Endometrium (tissue), 2 donors: Measurements from ENCODE around the gene RUSC1.

ENCODE experiments used
- FAIRE-seq: peaks from 2 replicates; lab custom pipeline; 2012; peaks lifted over from hg19 to GRCh38; lab: Jason Lieb, UNC
- donor health status: control.
- donor health status: control.

The RUSC1 gene

GRCh38 chr1:155295183-155295941 lies 25.3 kb upstream of the RUSC1 start:
- FAIRE-seq: no peak

- FAIRE-seq: no peak
These were observed 24.8 kb upstream of the RUSC1 start for GRCh38 chr1:155295942-155296267.

- no peak for FAIRE-seq
These were observed 24.0 kb upstream of the RUSC1 start for GRCh38 chr1:155296661-155297060.

- FAIRE-seq: no peak
These were observed 23.3 kb upstream of the RUSC1 start for GRCh38 chr1:155297384-155297783.

GRCh38 chr1:155300024-155300423 lies 20.7 kb upstream of the RUSC1 start:
- no peak for FAIRE-seq

GRCh38 chr1:155300553-155301329 lies 20.0 kb upstream of the RUSC1 start:
- no peak for FAIRE-seq

- no peak for FAIRE-seq
These were observed 19.3 kb upstream of the RUSC1 start, which contains the start of gene PKLR for GRCh38 chr1:155301342-155301841. TSS of gene PKLR (minus strand) at chr1:155301438. CDS start at chr1:155301395, 43 bp downstream.

- FAIRE-seq: no peak
These were observed 16.1 kb upstream of the RUSC1 start for GRCh38 chr1:155304558-155305063.

- no peak for FAIRE-seq
These were observed 14.8 kb upstream of the RUSC1 start for GRCh38 chr1:155305881-155306391.

GRCh38 chr1:155307247-155307740 lies 13.4 kb upstream of the RUSC1 start:
- FAIRE-seq: no peak

GRCh38 chr1:155308493-155309422 lies 11.9 kb upstream of the RUSC1 start, which contains the start of gene FDPS:
TSS of gene FDPS (plus strand) at chr1:155308866. CDS start at chr1:155309790, 924 bp downstream.
- peak; percentile 96 for FAIRE-seq

- no peak for FAIRE-seq
These were observed 11.2 kb upstream of the RUSC1 start for GRCh38 chr1:155309423-155310021.

GRCh38 chr1:155313261-155313660 lies 7.4 kb upstream of the RUSC1 start:
- FAIRE-seq: no peak

- FAIRE-seq: no peak
These were observed 3.8 kb upstream of the RUSC1 start for GRCh38 chr1:155316922-155317321.

- FAIRE-seq: no peak
These were observed 2.6 kb upstream of the RUSC1 start for GRCh38 chr1:155318082-155318481.

- FAIRE-seq: no peak
These were observed 1.2 kb upstream of the RUSC1 start for GRCh38 chr1:155319536-155319935.

- no peak for FAIRE-seq
These were observed 442 bp upstream of the RUSC1 start for GRCh38 chr1:155320252-155320651.

- FAIRE-seq: no peak
These were observed 1.2 kb downstream of the RUSC1 start for GRCh38 chr1:155321639-155322503.

GRCh38 chr1:155322571-155322952 lies 1.9 kb downstream of the RUSC1 start:
- no peak for FAIRE-seq
